PC-9 (cell line): ENCODE measurements around the gene PIK3C2A. TPM values are rescaled to one million over a fixed set of nuclear protein-coding genes. Genes with fewer than 3 reads are reported as not detected.

Experiments used
- BruUV-seq: library from RNA; stranded (reverse); fragments of 400-500 nt; replicated peaks from 2 replicates; lab custom pipeline; 2021; lab: Mats Ljungman, UMichigan
- CTCF ChIA-PET: fragments of 300-600 bp; sonication (Branson Sonifier 250); formaldehyde crosslinking; loops from one replicate; lab custom pipeline; 2022; ENCODE audit warnings: antibody characterized with exemption; lab: Charles Lee
- POLR2A ChIA-PET: fragments of 300-600 bp; sonication (Branson Sonifier 250); formaldehyde crosslinking; loops from one replicate; lab custom pipeline; 2022; ENCODE audit warnings: antibody characterized with exemption; ENCODE audit not compliant: unreplicated experiment; lab: Charles Lee
- DNase-seq, 2 experiments: peaks; one replicate each; pipeline versions ENCODE4 v3.0.0 to v3.0.0-alpha.2; 2015 to 2022; ENCODE audit warnings: mixed read lengths in 1 of 2
- H2AFZ ChIP-seq: fragments of 200-600 bp; sonication (generic); 2 replicates; pipeline ENCODE4 v1.8.1; 2017; ENCODE audit warnings: antibody characterized with exemption
- H3F3A ChIP-seq: fragments of 200-600 bp; sonication (generic); 2 replicates; pipeline ENCODE4 v1.8.1; 2017; ENCODE audit warnings: antibody characterized with exemption, mild to moderate bottlenecking, low read depth; ENCODE audit not compliant: insufficient read depth
- H3K27ac ChIP-seq: fragments of 200-600 bp; sonication (generic); 2 replicates; pipeline ENCODE4 v1.6.1; 2016; ENCODE audit warnings: mixed run types
- H3K27me3 ChIP-seq: fragments of 200-600 bp; sonication (generic); 2 replicates; pipeline ENCODE4 v1.6.1; 2016; ENCODE audit warnings: low read depth, mixed run types; ENCODE audit not compliant: insufficient read depth
- H3K36me3 ChIP-seq: fragments of 200-600 bp; sonication (generic); 2 replicates; pipeline ENCODE4 v1.6.1; 2016; ENCODE audit warnings: low read depth, mixed run types
- H3K4me1 ChIP-seq: fragments of 200-600 bp; sonication (generic); replicated peaks from 2 replicates; pipeline ENCODE4 v1.6.1; 2016; ENCODE audit warnings: mixed run types; ENCODE audit not compliant: insufficient read depth
- H3K4me2 ChIP-seq: fragments of 200-600 bp; sonication (generic); 2 replicates; pipeline ENCODE4 v1.6.1; 2017; ENCODE audit warnings: mixed run types
- H3K4me3 ChIP-seq: fragments of 200-600 bp; sonication (generic); 2 replicates; pipeline ENCODE4 v1.6.1; 2016; ENCODE audit warnings: mixed run types
- H3K79me2 ChIP-seq: fragments of 200-600 bp; sonication (generic); 2 replicates; pipeline ENCODE4 v1.6.1; 2017; ENCODE audit warnings: low read depth, mixed run types
- H3K9me2 ChIP-seq: fragments of 200-600 bp; sonication (generic); 2 replicates; pipeline ENCODE4 v1.8.1; 2017; ENCODE audit warnings: mild to moderate bottlenecking; ENCODE audit not compliant: insufficient read depth
- H3K9me3 ChIP-seq: fragments of 200-600 bp; sonication (generic); 2 replicates; pipeline ENCODE4 v1.8.1; 2016; ENCODE audit warnings: low read depth; ENCODE audit not compliant: insufficient read depth
- H4K20me1 ChIP-seq: fragments of 200-600 bp; sonication (generic); 2 replicates; pipeline ENCODE4 v1.8.1; 2017; ENCODE audit not compliant: insufficient read depth
- EZH2 ChIP-seq: fragments of 200-600 bp; sonication (generic); IDR thresholded peaks from 2 replicates; pipeline ENCODE4 v1.8.0; 2017; ENCODE audit warnings: antibody characterized with exemption, low read depth
- intact Hi-C: fragments of 100-400 bp; cut with micrococcal nuclease; formaldehyde crosslinking; loops from one replicate; pipeline ENCODE4 v1.10.0; 2022; ENCODE audit not compliant: unreplicated experiment
- total RNA-seq: library from RNA; stranded (reverse); gene quantifications from 2 replicates; pipeline ENCODE4 v1.2.3, GENCODE V29; 2021
- TF ChIP-seq, protein P1 (sequence below): fragments of 200-600 bp; sonication (generic); conservative IDR thresholded peaks from 2 replicates; pipeline ENCODE4 v1.6.1; 2017; ENCODE audit warnings: mixed run types, antibody characterized with exemption, mild to moderate bottlenecking, moderate library complexity

The PIK3C2A gene
- total RNA-seq, 1 experiment from 2014 or later: 70.7 TPM

DNA sequence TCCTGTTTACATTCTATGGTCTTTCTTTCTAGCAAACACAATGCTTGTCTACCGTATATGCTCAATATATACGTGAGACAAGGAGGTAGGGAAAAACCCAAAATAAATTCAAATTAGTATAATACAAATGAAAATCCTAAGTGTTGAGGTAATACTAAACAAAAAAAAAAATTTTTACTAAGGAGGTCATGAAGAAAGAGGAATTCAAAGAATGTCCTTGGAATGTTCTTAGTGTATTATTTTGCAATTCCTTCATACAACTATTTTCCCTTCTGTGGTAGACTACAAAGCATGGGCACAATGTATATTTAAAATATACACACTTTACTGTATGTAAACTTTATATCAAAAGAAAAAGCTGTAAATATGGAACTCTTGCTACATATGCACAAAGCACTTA lies 36.4 kb downstream of the PIK3C2A start:
- ChIA-PET CTCF (interaction anchor here (0.7 kb wide), 1 partner anchor 211 kb away, joined by 4 read pairs; no protein-coding TSS in a partner anchor), POLR2A (no interaction called here)
- H3K79me2 ChIP-seq: peaks cover 31% of the 10 kb centered on the region
- intact Hi-C loops: no loop called here
- H3K36me3 ChIP-seq: peaks cover 12% of the 10 kb centered on the region; the same call in 1 of the 2 replicates
- H3K4me2 ChIP-seq: 0 out of 2 replicates have a peak overlapping the region, but pooled peaks have one; percentile 8
- peak in 1 of 2 experiments; percentile 60 for DNase-seq
- no peak overlapping the region for H3K27ac ChIP-seq
- TF ChIP-seq, protein P1, sequence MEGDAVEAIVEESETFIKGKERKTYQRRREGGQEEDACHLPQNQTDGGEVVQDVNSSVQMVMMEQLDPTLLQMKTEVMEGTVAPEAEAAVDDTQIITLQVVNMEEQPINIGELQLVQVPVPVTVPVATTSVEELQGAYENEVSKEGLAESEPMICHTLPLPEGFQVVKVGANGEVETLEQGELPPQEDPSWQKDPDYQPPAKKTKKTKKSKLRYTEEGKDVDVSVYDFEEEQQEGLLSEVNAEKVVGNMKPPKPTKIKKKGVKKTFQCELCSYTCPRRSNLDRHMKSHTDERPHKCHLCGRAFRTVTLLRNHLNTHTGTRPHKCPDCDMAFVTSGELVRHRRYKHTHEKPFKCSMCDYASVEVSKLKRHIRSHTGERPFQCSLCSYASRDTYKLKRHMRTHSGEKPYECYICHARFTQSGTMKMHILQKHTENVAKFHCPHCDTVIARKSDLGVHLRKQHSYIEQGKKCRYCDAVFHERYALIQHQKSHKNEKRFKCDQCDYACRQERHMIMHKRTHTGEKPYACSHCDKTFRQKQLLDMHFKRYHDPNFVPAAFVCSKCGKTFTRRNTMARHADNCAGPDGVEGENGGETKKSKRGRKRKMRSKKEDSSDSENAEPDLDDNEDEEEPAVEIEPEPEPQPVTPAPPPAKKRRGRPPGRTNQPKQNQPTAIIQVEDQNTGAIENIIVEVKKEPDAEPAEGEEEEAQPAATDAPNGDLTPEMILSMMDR: no peak
- TF ChIP-seq EZH2: no peak
- H3K9me2 ChIP-seq: no peaks in the 10 kb centered on the region
- H3K27me3 ChIP-seq: no peaks in the 10 kb centered on the region
- H3F3A ChIP-seq: no peaks in the 10 kb centered on the region
- no peak overlapping the region for H2AFZ ChIP-seq
- H3K4me1 ChIP-seq: peaks cover 13% of the 10 kb centered on the region; the same call in 1 of the 2 replicates
- BruUV-seq: no TSS peak
- H3K9me3 ChIP-seq: no peaks in the 10 kb centered on the region
- H4K20me1 ChIP-seq: peaks cover 3% of the 10 kb centered on the region; the same call in 1 of the 2 replicates
- H3K4me3 ChIP-seq: no peak overlapping the region

DNA sequence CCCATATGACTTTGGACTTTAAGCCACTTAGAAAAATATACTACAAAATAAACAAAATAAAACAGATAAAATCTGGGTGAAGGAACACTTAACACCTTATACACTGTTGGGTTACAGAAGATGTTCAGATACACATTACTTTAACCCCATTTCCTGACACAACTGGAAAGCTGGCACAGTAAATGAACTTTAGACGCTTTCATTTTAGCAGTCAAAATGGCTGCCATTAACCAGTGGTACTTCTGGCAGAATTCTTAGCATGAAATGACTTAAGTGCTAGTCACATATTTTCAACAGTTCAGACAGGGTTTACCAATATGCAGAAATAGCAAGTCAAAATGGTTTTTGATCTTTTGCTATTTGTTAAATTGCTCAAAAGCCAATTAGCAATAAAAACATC lies 37.9 kb downstream of the PIK3C2A start:
- TF ChIP-seq, protein P1: no peak
- no peak for TF ChIP-seq EZH2
- intact Hi-C loops: no loop called here
- Histone ChIP-seq H3K4me3 (no peak overlapping the region), H3K9me2 (no peaks in the 10 kb centered on the region), H3K27me3 (no peaks in the 10 kb centered on the region), H3K4me1 (peaks cover 28% of the 10 kb centered on the region), H3K79me2 (peaks cover 39% of the 10 kb centered on the region), H2AFZ (no peak overlapping the region), H4K20me1 (peaks cover 3% of the 10 kb centered on the region; the same call in 1 of the 2 replicates), H3K4me2 (no peak overlapping the region), H3F3A (no peaks in the 10 kb centered on the region), H3K9me3 (no peaks in the 10 kb centered on the region), H3K36me3 (peaks cover 12% of the 10 kb centered on the region; the same call in 1 of the 2 replicates), H3K27ac (no peak overlapping the region; the same call in 1 of the 2 replicates)
- ChIA-PET POLR2A (interaction anchor here (0.6 kb wide), 1 partner anchor 174 kb away, joined by 3 read pairs; no protein-coding TSS in a partner anchor), CTCF (interaction anchor here (0.6 kb wide), 1 partner anchor 233 kb away, joined by 3 read pairs; no protein-coding TSS in a partner anchor)
- no peak for DNase-seq
- no TSS peak for BruUV-seq

DNA sequence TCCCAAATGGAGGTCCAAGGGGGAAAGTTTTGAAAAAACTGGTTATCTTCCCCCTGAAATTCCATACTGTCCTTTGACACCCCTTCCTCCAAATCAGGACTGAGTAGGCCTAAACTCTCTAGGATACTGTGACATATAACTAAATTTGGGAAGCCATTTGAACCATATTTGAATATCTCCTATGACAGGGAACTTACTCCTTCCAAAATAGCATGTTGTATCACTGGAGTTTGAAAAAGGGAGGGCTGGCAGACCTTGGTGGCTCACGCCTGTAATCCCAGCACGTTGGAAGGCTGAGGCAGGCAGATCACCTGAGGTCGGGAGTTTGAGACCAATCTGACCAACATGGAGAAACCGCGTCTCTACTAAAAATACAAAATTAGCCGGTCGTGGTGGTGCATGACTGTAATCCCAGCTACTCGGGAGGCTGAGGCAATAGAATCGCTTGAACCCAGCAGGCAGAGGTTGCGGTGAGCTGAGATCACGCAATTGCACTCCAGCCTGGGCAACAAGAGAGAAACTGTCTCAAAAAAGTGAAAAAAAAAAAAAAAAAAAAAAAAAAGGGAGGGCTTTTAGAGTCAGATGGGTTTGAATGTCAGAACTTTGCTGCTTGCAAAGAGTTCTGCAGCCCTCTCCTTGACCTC lies 42.4 kb downstream of the PIK3C2A start:
- H3K79me2 ChIP-seq: peaks cover 63% of the 10 kb centered on the region
- TF ChIP-seq, protein P1: no peak
- no peak for TF ChIP-seq EZH2
- intact Hi-C loops: no loop called here
- no peak for DNase-seq
- H3K36me3 ChIP-seq: peaks cover 12% of the 10 kb centered on the region; the same call in 1 of the 2 replicates
- H3K4me2 ChIP-seq: peak overlapping the region; percentile 35
- no peaks in the 10 kb centered on the region for H3K27me3 ChIP-seq
- H4K20me1 ChIP-seq: peaks cover under 1% of the 10 kb centered on the region; the same call in 1 of the 2 replicates
- no peak overlapping the region for H3K4me3 ChIP-seq
- H2AFZ ChIP-seq: no peak overlapping the region
- no peaks in the 10 kb centered on the region for H3K9me3 ChIP-seq
- H3K27ac ChIP-seq: peak overlapping the region; percentile 36
- CTCF ChIA-PET: no interaction called here
- H3K9me2 ChIP-seq: 0 out of 2 replicates have a peak, but pooled peaks cover 3% of the 10 kb centered on the region
- 0 out of 2 replicates have a peak, but pooled peaks cover 6% of the 10 kb centered on the region for H3F3A ChIP-seq
- POLR2A ChIA-PET: no interaction called here
- H3K4me1 ChIP-seq: peaks cover 21% of the 10 kb centered on the region
- BruUV-seq: no TSS peak
